Measurements from ENCODE around the gene REXO4.
A peak's percentile ranks its signal among the peaks of the same experiment; 100 is the strongest.
"Not testable (repeated sequence)": the region's sequence is repeated elsewhere in the genome, so short reads cannot be mapped to it uniquely, and the experiment has no call there.

REXO4 gene

DNA sequence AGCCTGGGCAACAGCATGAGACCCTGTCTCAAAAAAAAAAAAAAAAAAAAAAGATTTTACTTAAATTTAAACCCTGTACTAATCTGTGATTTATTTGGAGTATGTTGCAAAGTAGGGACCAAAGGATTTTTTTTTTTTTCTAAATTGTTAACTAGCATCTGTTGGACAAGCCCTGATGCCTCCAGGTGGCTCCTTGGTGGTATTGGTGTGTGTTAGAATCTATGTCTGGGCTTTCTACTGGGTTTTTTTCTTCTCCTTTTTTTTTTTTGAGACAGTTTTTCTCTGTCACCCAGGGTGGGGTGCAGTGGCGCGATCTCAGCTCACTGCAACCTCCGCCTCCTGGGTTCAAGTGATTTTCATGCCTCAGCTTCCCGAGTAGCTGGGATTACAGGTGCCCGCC, 34.1 kb upstream of the REXO4 start:
- not testable (repeated sequence) for DNase-seq (ENCODE audit: low read depth in 3 of 3)

DNA sequence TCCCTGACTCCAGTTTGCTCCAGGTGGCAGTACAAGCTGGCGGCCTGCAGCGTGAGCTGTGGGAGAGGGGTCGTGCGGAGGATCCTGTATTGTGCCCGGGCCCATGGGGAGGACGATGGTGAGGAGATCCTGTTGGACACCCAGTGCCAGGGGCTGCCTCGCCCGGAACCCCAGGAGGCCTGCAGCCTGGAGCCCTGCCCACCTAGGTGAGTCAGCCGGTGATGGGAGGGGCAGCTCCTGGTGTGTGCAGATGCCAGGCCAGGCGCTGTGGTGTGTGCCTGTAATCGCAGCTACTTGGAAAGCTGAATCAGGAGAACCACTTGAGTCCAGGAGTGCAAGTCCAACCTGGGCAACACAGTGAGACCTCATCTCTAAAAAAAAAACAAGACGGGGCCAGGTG, 31.9 kb upstream of the REXO4 start:
- no peak for DNase-seq (ENCODE audit: low read depth in 3 of 3)

DNA sequence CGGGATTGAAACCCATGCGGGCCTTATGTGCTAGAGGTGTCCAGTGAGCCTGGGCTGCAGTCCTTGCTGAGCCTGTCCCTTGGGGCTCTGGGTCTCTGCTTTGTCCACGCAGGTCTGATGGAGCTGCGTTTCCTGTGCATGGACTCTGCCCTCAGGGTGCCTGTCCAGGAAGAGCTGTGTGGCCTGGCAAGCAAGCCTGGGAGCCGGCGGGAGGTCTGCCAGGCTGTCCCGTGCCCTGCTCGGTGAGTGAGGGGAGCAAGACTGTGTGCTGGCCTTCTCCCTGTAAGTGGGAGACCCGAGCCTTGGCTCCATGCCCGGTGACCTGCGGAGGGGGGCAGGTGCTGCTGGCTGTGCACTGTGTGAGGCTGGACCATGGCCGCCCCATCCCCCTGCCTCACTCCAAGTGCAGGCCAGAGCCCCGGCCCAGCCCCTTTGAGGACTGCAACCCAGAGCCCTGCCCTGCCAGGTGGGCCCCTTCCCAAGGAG, 30.7 kb upstream of the REXO4 start:
- no peak for DNase-seq (ENCODE audit: low read depth in 3 of 3)

GRCh38 chr9:133445293-133445969, 27.6 kb upstream of the REXO4 start:
- no peak for DNase-seq (ENCODE audit: low read depth in 3 of 3)

DNA sequence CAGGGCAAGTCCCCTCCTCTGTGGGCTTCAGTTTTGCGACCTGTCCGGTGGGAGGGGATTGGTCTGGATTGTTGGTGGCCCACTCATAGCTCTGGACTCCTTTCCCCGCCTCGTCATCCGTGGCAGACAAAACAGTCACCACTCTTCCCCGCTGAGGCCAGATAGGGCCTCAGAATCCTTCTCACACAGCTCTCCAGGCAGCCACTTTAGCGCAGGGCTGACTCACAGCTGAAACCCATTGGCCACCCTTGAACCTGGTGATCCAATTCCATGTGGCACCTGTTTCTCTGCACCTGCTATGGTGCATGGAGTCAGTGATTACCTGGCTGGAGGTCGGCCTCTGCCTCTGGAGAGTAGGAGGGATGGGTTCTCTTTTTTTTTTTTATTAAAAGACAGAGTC, 26.2 kb upstream of the REXO4 start:
- DNase-seq (ENCODE audit: low read depth in 3 of 3), result no peak

DNA sequence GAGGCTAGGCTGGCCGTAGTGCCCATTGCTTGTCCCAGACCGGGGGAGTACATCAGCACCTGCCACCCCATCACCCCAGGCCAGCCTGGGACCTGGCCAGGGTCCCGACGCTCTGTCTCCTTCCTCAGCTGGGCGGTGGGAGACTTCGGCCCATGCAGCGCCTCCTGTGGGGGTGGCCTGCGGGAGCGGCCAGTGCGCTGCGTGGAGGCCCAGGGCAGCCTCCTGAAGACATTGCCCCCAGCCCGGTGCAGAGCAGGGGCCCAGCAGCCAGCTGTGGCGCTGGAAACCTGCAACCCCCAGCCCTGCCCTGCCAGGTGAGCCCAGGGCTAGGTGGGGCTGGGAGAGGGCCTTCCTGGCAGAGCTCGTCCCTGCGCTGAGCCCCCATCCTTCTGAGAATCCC, 25.4 kb upstream of the REXO4 start:
- DNase-seq (ENCODE audit: low read depth in 3 of 3), result no peak

DNA sequence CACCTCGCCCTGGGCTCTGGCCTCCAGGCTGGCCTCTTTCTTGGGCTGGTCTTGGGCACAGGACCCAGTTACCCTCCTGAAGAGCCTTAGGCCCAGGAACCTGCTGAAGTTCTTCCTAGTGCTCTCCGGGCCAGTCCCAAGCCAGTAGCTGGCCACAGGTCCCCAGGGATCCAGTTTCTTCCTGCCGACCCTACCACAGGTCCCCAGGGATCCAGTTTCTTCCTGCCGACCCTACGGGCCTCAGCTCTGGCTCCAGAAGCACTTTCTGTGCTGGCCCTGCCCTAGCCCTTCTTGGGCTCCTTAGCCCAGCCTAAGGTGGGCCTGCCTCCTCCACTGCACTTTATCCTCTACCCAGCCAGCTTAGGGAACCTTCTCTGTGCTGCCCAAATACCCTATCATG, 23.8 kb upstream of the REXO4 start:
- DNase-seq (ENCODE audit: low read depth in 3 of 3), result no peak

DNA sequence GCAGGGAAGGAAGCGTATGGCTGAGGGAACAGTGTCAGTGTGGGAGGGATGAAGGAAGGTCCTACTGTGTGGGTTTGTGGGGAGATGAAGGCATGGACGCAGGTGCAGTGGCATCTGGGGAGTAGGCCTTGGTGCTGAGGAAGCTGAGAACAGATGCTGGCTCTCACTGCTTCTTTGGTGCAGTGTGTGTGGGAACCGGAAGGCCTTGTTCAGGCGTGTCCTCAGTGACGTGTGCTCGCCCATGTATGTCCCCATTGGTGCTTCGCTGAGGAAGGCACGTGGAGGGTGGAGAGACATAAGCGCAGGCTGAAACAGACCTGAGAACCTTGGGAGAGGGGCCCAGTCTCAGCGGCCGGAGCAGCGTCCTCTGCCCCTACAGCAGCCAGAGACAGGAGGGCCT, 23.1 kb upstream of the REXO4 start:
- DNase-seq (ENCODE audit: low read depth in 3 of 3), result no peak

DNA sequence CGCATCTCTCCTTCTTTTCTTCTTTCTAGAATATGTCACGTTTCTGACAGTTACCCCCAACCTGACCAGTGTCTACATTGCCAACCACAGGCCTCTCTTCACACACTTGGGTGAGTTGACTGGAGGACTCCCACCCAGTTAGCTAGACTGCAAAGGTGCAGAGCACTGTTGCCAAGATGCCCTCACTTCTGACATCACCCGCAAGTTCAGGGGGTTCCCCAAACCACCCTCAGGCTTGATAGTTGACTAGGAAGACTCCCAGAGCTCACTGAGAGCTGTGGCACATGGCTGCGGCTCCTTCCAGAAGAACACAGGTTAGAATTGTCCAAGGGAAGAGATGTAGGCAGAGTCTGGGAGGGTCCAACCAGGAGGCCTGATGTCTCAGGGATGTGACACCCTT, 21.5 kb upstream of the REXO4 start:
- DNase-seq (ENCODE audit: low read depth in 3 of 3), result no peak

- no peak for DNase-seq (ENCODE audit: low read depth in 3 of 3)
These were observed 20.1 kb upstream of the REXO4 start for GRCh38 chr9:133437753-133438531.

DNA sequence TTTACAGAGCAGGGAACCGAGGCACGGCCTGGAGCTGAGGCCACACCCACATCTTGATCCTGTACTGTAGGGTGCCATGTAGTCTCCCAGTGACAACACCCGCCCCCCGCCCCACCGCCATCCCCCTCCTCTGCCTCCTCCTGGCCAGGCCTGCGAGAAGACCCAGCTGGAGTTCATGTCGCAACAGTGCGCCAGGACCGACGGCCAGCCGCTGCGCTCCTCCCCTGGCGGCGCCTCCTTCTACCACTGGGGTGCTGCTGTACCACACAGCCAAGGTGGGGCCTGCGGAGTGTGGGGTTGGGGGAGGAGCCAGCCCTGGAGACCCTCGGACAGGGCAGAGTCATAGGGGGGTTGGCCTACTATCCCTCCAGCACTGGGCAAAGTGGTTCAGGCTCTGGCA, 18.9 kb upstream of the REXO4 start:
- no peak for DNase-seq (ENCODE audit: low read depth in 3 of 3)

DNA sequence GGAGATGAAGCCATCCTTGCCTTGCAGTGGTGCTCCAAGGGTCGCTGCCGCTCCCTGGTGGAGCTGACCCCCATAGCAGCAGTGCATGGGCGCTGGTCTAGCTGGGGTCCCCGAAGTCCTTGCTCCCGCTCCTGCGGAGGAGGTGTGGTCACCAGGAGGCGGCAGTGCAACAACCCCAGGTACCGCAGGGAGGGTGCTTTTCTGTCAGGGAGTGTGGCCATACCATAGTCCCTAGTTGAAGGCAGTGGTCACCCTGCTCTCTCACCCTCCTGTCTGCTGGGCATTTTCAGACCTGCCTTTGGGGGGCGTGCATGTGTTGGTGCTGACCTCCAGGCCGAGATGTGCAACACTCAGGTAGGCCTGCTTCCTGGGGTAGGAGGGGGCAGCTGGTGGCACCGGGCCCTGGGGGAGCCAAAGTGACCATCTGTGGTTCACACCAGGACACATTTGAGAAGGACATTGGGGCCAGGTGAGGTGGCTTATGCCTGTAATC, 15.6 kb upstream of the REXO4 start:
- no peak for DNase-seq (ENCODE audit: low read depth in 3 of 3)

- DNase-seq (ENCODE audit: low read depth in 3 of 3), result no peak
These were observed 12.4 kb upstream of the REXO4 start for GRCh38 chr9:133430244-133430643.

DNA sequence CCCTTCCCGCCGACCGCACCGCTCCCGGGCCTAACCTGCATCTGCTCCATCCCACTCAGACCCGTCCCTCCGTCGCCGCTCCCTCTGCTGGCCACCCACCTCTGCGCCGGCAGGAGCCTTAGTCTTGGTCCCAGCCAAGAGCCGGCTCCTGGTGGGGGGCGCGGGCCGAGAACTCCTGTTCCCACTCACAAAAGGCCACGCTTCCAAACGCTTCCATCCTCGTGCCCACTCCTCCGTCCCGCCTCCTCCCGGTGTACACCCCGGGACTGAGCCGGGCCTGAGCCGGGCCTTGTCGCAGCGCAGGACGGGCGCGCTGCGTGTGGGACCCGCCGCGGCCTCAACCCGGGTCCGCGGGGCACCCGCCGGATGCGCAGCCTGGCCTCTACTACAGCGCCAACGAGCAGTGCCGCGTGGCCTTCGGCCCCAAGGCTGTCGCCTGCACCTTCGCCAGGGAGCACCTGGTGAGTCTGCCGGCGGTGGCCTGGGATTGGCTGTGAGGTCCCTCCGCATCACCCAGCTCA, 11.9 kb upstream of the REXO4 start:
- peak in 1 of 3 experiments; percentile 22 for DNase-seq (ENCODE audit: low read depth in 3 of 3)

GRCh38 chr9:133429214-133429613, 11.4 kb upstream of the REXO4 start:
- no peak for DNase-seq (ENCODE audit: low read depth in 3 of 3)

GRCh38 chr9:133428617-133429101, 10.8 kb upstream of the REXO4 start:
- no peak for DNase-seq (ENCODE audit: low read depth in 3 of 3)

DNA sequence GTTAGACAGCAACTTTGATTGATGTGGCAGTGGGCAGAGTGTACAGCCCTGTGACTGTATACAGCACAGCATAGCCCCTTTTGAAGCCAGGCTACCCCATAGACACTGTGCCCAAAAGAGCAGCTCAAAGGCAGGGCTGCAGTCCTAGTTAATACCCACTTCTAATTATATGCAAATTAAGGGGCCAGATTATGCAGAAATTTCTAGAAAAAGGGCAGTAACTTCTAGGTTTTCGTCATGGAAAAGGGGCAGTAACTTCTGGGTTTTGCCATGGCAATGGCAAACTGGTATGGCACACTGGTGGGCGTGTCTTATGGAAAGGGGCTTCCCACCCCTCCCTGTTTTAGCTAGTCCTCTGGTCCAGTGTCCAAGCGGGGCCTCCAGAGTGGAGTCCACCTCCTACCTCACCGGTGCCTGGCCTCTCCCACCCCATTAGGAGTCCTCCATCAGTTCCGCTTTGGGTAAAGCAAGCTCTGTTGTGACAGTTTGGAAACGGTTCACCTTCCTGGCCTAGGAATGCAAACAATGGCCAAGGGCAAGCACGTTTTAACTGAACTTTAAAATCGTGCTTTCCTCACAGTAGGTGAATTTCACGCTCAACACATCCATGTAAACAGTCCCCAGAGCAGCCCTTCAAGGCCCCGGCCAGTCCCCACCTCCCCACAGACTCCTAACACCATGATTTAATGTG, 10.0 kb upstream of the REXO4 start:
- no peak for DNase-seq (ENCODE audit: low read depth in 3 of 3)

DNA sequence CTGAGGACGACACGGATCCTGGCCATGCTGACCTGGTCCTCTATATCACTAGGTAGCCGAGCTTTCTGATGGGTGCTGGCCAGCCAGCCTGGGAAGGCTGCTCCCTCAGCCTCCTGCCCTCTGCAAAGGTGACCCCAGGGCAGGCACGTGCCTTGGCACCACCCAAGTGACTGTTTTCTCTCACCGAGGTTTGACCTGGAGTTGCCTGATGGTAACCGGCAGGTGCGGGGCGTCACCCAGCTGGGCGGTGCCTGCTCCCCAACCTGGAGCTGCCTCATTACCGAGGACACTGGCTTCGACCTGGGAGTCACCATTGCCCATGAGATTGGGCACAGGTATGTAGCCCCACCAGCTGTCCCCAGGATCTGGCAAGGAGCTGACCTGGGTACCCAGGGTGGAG, 8.2 kb upstream of the REXO4 start:
- DNase-seq (ENCODE audit: low read depth in 3 of 3), result no peak

GRCh38 chr9:133425049-133425632, 7.3 kb upstream of the REXO4 start:
- no peak for DNase-seq (ENCODE audit: low read depth in 3 of 3)

- DNase-seq (ENCODE audit: low read depth in 3 of 3), result no peak
These were observed 6.4 kb upstream of the REXO4 start for GRCh38 chr9:133424187-133424586.

- no peak for DNase-seq (ENCODE audit: low read depth in 3 of 3)
These were observed 5.4 kb upstream of the REXO4 start for GRCh38 chr9:133423216-133423615.

Measured in stimulated activated CD4-positive, alpha-beta T cell treated with anti-CD3 and anti-CD28 coated beads, TNF-alpha, amount 100 ng/mL, for 4 hours (primary cell).